ENCODE measurements around the gene ANKRD11. TPM values are rescaled to one million over a fixed set of nuclear protein-coding genes. Genes with fewer than 3 reads are reported as not detected.
"Not testable (repeated sequence)": the region's sequence is repeated elsewhere in the genome, so short reads cannot be mapped to it uniquely, and the experiment has no call there.

The ANKRD11 gene
- total and polyA plus RNA-seq, 9 donors: 52.1 to 188 (median 109) TPM

DNA sequence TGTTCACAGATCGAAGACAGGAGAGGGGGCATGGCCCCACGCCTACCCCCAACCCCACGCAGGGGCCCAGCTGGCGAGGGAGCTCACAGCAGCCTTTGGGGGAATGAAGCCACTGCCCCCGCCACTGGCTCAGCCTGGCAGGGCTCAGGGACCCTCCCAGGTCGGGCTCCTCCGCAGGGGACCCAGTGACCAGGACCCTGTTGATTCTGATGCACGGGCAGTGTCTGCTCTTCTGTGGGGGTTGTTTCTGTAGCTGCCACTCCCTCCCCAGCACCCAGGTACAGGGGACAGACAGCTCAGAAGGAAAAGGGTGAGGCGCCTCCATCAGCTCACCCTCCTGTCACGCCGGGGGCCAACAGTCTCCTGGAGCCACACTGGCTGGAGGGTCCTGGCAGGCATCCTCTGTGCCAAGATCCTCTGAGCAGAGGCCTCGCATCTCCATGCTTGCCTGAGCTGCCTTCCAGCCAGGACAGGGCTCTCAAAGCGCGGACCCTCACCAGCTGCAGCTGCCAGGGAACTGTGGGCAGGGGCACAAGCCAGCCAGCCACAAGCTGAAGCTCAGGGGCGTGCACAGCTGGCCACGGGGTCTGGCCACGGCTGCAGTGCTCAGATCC, 223.7 kb downstream of the ANKRD11 start:
- WGBS, 3 donors: 89 to 96% (median 92%) methylated on average over 13 to 17 of the region's 17 CpGs

DNA sequence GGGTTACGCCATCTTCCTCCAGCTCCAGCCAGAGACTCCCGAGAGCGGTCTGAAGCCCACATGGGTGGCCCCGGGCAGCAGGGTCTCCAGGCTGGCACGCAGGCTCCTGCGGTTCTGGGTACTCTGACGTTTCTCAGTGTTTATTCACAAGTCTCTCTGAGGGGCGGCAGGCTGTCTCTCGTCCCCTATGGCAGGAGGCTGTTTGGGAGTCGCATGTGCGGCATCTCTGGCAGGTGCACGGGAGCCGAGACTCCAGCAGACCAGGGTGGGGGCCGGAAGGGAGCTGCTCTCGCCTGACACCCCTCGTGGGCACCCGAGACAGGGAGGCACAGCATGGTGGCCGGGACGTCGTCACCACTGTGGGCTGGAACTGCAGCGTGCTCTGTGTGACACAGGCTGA, 224.7 kb downstream of the ANKRD11 start:
- Histone ChIP-seq H3K36me3 (no peaks in the 10 kb centered on the region), H3K27ac (no peak overlapping the region), H3K9me3 (peaks cover 0 to 4% of the 10 kb centered on the region in 2 donors), H3K27me3 (no peaks in the 10 kb centered on the region), H3K4me1 (ENCODE audit: insufficient read depth) (peaks cover 9% of the 10 kb centered on the region), H3K4me3 (no peak overlapping the region)
- TF ChIP-seq EP300 (IDR thresholded peaks at IDR 0.05): no peak
- TF ChIP-seq, protein P1, sequence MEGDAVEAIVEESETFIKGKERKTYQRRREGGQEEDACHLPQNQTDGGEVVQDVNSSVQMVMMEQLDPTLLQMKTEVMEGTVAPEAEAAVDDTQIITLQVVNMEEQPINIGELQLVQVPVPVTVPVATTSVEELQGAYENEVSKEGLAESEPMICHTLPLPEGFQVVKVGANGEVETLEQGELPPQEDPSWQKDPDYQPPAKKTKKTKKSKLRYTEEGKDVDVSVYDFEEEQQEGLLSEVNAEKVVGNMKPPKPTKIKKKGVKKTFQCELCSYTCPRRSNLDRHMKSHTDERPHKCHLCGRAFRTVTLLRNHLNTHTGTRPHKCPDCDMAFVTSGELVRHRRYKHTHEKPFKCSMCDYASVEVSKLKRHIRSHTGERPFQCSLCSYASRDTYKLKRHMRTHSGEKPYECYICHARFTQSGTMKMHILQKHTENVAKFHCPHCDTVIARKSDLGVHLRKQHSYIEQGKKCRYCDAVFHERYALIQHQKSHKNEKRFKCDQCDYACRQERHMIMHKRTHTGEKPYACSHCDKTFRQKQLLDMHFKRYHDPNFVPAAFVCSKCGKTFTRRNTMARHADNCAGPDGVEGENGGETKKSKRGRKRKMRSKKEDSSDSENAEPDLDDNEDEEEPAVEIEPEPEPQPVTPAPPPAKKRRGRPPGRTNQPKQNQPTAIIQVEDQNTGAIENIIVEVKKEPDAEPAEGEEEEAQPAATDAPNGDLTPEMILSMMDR (IDR thresholded peaks at IDR 0.05): no peak
- no peak for TF ChIP-seq POLR2A (IDR thresholded peaks at IDR 0.05)
- 87 to 88% (median 88%) methylated on average over 16 to 21 of the region's 21 CpGs for WGBS, 3 donors
- no peak for DNase-seq
- intact Hi-C loops (cut with DNase I): no loop called here

More for the DNA sequence above, 223.7 kb downstream of the ANKRD11 start:
- Histone ChIP-seq H3K36me3 (no peaks in the 10 kb centered on the region), H3K9me3 (peaks cover 0 to 4% of the 10 kb centered on the region in 2 donors), H3K4me1 (ENCODE audit: insufficient read depth) (peaks cover 9% of the 10 kb centered on the region), H3K27ac (no peak overlapping the region), H3K27me3 (no peaks in the 10 kb centered on the region), H3K4me3 (no peak overlapping the region)
- peak in 1 of 5 donors; percentile 22 for DNase-seq
- TF ChIP-seq, protein P1 (IDR thresholded peaks at IDR 0.05): no peak
- TF ChIP-seq POLR2A (IDR thresholded peaks at IDR 0.05): no peak
- intact Hi-C loops (cut with DNase I): no loop called here

DNA sequence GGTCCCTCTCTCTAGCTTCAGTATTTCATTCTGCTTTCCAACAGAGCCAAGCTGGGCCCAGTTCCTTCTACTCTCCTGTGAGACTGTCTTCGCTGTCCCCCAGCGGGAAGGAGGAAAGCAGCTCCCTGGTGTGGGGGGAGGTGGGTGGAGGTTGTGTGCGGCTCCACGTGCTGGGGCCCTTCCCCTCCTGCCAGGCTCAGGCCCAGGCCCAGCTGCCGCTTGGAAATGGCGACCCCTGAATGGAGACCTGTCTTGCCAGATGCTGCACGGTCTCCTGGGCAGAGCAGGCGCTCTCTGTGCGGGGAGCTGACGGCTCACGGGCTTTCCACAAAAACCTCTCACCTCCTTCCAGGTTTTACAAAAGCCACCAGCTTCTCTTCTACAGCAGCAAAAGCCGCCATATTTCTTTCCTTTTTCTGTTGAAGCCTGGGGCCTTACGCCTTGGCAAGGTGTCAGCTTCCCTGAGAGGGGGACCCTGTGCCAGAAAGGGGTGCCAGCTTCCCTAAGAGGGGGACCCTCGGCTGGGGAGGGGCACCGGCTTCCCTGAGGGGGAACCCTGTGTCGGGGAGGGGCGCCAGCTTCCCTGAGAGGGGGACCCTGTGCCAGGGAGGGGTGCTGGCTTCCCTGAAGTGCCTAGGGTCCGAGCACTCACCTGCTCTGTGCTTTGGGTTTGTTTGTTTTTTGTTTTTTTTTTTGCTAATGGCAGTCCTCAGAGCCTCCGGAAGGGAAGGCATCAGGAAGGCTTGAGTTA, 225.4 kb downstream of the ANKRD11 start:
- TF ChIP-seq POLR2A (IDR thresholded peaks at IDR 0.05) (no peak), EP300 (IDR thresholded peaks at IDR 0.05) (no peak)
- TF ChIP-seq, protein P1 (IDR thresholded peaks at IDR 0.05): no peak
- DNase-seq: no peak
- intact Hi-C loops (cut with DNase I): no loop called here
- Histone ChIP-seq H3K27me3 (no peaks in the 10 kb centered on the region), H3K9me3 (peaks cover 0 to 4% of the 10 kb centered on the region in 2 donors), H3K4me3 (no peak overlapping the region), H3K27ac (no peak overlapping the region), H3K4me1 (ENCODE audit: insufficient read depth) (peaks cover 6% of the 10 kb centered on the region), H3K36me3 (no peaks in the 10 kb centered on the region)
- 86 to 88% (median 88%) methylated on average over 19 of the region's 19 CpGs for WGBS, 3 donors

DNA sequence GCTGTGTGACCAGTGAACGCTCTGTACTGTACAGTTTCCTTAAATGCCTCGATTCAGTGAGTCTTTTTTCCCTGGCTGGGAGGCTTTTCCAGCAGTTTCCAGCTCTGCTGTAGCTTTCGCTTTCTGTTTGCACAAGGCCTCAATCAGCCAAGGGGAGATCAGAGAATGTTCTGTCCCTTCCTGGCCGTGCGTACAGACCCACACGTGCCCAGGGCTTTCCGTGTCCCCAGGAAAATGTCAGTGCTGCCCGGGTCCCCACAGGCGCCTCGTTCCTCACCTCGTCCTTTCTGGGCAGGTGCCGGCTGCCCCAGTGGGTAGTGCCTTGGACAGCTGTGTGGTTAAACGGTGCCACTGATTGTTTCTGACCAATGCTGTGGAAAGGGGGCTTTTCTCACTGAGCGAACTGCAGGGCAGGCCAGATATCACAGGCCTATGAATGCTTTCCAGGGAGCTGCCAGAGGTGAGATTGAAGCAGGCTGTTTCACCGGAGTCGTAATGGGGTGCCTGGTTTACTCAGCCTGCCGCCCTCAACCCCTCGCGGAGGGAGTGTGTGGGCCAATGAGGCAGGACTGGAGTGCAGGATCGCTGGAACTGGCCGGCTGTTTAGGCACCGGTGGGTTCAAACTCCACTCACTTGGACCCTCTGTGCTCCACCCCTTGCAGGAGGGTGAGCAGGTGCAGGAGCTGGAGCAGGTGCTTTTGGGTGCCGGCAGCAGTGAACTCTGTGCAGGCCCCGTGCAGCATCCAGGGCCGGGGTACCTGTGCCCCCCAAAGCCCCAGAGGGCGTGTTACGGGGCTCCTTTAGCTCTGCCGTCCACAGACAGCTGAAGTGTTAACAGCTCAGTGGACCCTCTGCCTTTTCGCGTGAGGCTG, 228.4 kb downstream of the ANKRD11 start:
- Histone ChIP-seq H3K27me3 (no peaks in the 10 kb centered on the region), H3K4me1 (ENCODE audit: insufficient read depth) (peaks cover 8% of the 10 kb centered on the region), H3K4me3 (no peak overlapping the region), H3K9me3 (peaks cover 0 to 4% of the 10 kb centered on the region in 2 donors), H3K27ac (peak overlapping the region; percentile 16 to 76), H3K36me3 (no peaks in the 10 kb centered on the region)
- intact Hi-C loops (cut with DNase I): no loop called here
- WGBS, 3 donors: 48 to 77% (median 59%) methylated on average over 29 to 30 of the region's 30 CpGs
- DNase-seq: peak in 2 of 5 donors; percentile 53 to 54
- TF ChIP-seq, protein P1 (IDR thresholded peaks at IDR 0.05): no peak
- no peak for TF ChIP-seq POLR2A (IDR thresholded peaks at IDR 0.05)
- TF ChIP-seq EP300 (IDR thresholded peaks at IDR 0.05): no peak

DNA sequence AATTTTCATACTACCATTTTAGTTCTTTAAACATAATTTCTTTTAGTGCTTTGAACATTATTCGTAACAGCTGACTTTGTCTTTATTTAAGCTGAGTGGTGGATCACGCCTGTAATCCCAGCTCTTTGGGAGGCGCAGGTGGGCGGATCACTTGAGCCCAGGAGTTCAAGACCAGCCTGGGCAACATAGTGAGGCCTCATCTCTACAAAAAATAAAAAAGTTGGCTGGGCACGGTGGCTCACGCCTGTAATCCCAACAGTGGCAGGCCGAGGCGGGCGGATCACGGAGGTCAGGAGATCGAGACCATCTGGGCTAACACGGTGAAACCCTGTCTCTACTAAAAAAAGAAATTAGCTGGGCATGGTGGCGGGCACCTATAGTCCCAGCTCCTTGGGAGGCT, 230.5 kb downstream of the ANKRD11 start:
- DNase-seq; H3K4me3 ChIP-seq; H3K9me3 ChIP-seq; intact Hi-C loops (cut with DNase I); H3K27ac ChIP-seq; H3K27me3 ChIP-seq; H3K36me3 ChIP-seq: not testable (repeated sequence)
- H3K4me1 ChIP-seq (ENCODE audit: insufficient read depth): peaks cover 11% of the 10 kb centered on the region
- 89 to 94% (median 94%) methylated on average over 13 of the region's 13 CpGs for WGBS, 3 donors
